Neutrophil (primary cell): ENCODE measurements around the gene PRKAA1.
"Not testable (repeated sequence)": the region's sequence is repeated elsewhere in the genome, so short reads cannot be mapped to it uniquely, and the experiment has no call there.

Source experiments
- H3K27ac ChIP-seq: fragments of 200-600 bp; sonication (generic); 2 replicates; pipeline ENCODE4 v1.5.1; 2016; ENCODE audit warnings: mild to moderate bottlenecking, moderate library complexity
- H3K27me3 ChIP-seq: fragments of 200-600 bp; sonication (generic); 2 replicates; pipeline ENCODE4 v1.6.0; 2016; ENCODE audit warnings: mild to moderate bottlenecking
- H3K36me3 ChIP-seq: fragments of 200-600 bp; sonication (generic); 2 replicates; pipeline ENCODE4 v1.5.1; 2017
- H3K4me1 ChIP-seq, 2 experiments: fragments of 200-600 bp in 1 of 2; sonication (generic) in 1 of 2; 1 replicate in 1 of 2; 2 replicates in 1 of 2; pipeline versions ENCODE4 v1.5.1 to v1.6.1; 2013 to 2016; ENCODE audit warnings: low read depth in 1 of 2, low read length in 1 of 2, mild to moderate bottlenecking in 1 of 2, moderate library complexity in 1 of 2; ENCODE audit not compliant: control insufficient read depth in 1 of 2, insufficient read depth in 1 of 2
- H3K4me3 ChIP-seq, 2 experiments: fragments of 200-600 bp in 1 of 2; sonication (generic) in 1 of 2; 1 replicate in 1 of 2; 2 replicates in 1 of 2; pipeline ENCODE4 v1.5.1; 2013 to 2016; ENCODE audit warnings: low read depth in 1 of 2, low read length in 1 of 2, mild to moderate bottlenecking in 1 of 2, moderate library complexity in 1 of 2
- H3K9me3 ChIP-seq: fragments of 200-600 bp; sonication (generic); 2 replicates; pipeline ENCODE4 v1.5.1; 2016
- TF ChIP-seq, protein P1 (sequence below): fragments of 200-600 bp; sonication (generic); IDR thresholded peaks from 2 replicates; pipeline ENCODE4 v1.5.1; 2016; ENCODE audit warnings: antibody characterized with exemption

PRKAA1 gene

DNA sequence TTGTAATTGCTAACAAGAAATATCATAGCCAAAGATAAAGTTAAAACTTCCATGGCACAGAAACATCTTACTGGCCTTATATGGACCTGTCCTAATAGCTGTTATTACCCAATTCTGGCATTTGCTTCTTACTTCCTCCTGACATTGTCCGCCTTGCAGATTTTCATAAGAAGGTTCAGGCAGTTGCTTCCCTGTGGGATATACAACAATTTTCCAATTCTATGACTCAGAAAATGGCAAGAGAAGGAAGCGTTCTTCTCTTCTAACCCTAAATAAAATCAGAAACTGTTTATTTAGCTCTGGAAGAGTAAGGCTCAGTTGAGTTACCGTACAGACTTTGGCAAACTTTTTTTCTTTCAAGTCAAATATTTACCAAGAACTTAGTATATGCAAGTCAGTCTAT lies 1.7 kb downstream of the PRKAA1 start:
- no peaks in the 10 kb centered on the region for H3K36me3 ChIP-seq
- H3K4me1 ChIP-seq, result peaks cover 43 to 49% of the 10 kb centered on the region in 2 experiments
- TF ChIP-seq, protein P1, sequence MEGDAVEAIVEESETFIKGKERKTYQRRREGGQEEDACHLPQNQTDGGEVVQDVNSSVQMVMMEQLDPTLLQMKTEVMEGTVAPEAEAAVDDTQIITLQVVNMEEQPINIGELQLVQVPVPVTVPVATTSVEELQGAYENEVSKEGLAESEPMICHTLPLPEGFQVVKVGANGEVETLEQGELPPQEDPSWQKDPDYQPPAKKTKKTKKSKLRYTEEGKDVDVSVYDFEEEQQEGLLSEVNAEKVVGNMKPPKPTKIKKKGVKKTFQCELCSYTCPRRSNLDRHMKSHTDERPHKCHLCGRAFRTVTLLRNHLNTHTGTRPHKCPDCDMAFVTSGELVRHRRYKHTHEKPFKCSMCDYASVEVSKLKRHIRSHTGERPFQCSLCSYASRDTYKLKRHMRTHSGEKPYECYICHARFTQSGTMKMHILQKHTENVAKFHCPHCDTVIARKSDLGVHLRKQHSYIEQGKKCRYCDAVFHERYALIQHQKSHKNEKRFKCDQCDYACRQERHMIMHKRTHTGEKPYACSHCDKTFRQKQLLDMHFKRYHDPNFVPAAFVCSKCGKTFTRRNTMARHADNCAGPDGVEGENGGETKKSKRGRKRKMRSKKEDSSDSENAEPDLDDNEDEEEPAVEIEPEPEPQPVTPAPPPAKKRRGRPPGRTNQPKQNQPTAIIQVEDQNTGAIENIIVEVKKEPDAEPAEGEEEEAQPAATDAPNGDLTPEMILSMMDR, result no peak
- no peaks in the 10 kb centered on the region for H3K9me3 ChIP-seq
- H3K4me3 ChIP-seq, result peak overlapping the region; percentile 84 to 96
- H3K27me3 ChIP-seq, result no peaks in the 10 kb centered on the region
- H3K27ac ChIP-seq, result peak overlapping the region; percentile 91

DNA sequence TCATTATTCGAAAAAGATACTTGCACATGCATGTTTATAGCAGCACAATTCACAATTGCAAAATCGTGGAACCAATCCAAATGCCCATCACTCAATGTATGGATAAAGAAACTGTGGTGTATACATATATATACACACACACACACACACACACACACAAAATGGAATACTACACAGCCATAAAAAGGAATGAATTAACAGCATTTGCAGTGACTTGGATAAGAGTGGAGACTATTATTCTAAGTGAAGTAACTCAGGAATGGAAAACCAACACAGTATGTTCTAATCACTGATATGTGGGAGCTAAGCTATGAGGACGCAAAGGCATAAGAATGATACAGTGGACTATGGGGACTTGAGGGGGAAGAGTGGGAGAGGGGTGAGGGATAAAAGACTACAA lies 3.3 kb downstream of the PRKAA1 start:
- not testable (repeated sequence) for H3K27me3 ChIP-seq, H3K36me3 ChIP-seq, H3K9me3 ChIP-seq, H3K4me3 ChIP-seq
- peaks cover 59 to 62% of the 10 kb centered on the region in 2 experiments for H3K4me1 ChIP-seq
- peak overlapping the region; percentile 91 for H3K27ac ChIP-seq

DNA sequence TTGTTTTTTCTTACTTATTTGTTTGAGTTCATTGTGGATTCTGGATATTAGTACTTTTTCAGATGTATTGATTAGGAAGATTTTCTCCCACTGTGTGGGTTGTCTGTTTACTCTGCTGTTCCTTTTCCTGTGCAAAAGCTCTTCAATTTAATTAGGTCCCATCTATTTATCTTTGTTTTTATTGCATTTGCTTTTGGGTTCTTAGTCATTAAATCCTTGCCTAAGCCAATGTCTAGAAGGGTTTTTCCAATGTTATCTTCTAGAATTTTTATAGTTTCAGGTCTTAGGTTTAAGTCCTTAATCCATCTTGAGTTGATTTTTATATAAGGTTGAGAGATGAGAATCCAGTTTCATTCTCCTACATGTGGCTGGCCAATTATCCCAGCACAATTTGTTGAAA lies 3.8 kb downstream of the PRKAA1 start:
- not testable (repeated sequence) for H3K4me3 ChIP-seq, H3K9me3 ChIP-seq, H3K27me3 ChIP-seq, H3K36me3 ChIP-seq
- peaks cover 65 to 68% of the 10 kb centered on the region in 2 experiments for H3K4me1 ChIP-seq
- peak overlapping the region; percentile 91 for H3K27ac ChIP-seq

DNA sequence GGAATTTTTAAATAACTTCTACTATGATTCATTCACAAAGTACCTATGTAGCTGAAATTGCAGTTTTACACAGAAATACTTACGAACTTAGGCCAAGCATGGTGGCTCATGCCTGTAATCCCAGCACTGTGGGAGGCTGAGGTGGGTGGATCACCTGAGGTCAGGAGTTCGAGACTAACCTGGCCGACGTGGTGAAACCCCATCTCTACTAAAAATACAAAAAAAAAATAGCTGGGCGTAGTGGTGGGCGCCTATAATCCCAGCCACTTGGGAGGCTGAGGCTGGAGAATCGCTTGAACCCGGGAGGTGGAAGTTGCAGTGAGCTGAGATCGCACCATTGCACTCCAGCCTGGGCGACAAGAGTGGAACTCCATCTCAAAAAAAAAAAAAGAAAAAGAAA lies 5.5 kb downstream of the PRKAA1 start:
- not testable (repeated sequence) for H3K36me3 ChIP-seq, H3K9me3 ChIP-seq, H3K4me3 ChIP-seq, H3K27me3 ChIP-seq
- Histone ChIP-seq H3K4me1 (peaks cover 73 to 80% of the 10 kb centered on the region in 2 experiments), H3K27ac (peak overlapping the region; percentile 68)

DNA sequence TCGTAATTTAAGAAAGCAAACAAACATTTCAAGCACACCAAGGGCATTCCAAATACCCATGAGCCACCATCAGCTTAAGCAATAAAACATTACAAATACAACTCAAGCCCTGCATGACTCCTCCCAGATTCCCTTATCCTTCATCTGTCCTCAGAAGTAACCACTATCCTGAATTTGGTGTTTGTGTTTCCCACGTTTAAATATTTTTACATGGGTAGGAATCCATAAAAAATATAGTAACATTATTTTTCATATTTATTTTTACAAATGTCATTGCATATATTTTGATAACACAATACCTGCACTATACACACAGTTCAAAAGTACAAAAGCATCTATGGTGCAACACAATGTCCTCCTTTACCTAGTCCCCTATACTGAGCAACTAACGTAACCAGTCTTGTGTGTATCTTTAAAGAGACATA lies 6.4 kb downstream of the PRKAA1 start:
- TF ChIP-seq, protein P1, result no peak
- peak overlapping the region; percentile 68 for H3K27ac ChIP-seq
- no peaks in the 10 kb centered on the region for H3K9me3 ChIP-seq
- no peaks in the 10 kb centered on the region for H3K27me3 ChIP-seq
- peaks cover 66 to 76% of the 10 kb centered on the region in 2 experiments for H3K4me1 ChIP-seq
- no peak overlapping the region for H3K4me3 ChIP-seq
- H3K36me3 ChIP-seq, result no peaks in the 10 kb centered on the region

DNA sequence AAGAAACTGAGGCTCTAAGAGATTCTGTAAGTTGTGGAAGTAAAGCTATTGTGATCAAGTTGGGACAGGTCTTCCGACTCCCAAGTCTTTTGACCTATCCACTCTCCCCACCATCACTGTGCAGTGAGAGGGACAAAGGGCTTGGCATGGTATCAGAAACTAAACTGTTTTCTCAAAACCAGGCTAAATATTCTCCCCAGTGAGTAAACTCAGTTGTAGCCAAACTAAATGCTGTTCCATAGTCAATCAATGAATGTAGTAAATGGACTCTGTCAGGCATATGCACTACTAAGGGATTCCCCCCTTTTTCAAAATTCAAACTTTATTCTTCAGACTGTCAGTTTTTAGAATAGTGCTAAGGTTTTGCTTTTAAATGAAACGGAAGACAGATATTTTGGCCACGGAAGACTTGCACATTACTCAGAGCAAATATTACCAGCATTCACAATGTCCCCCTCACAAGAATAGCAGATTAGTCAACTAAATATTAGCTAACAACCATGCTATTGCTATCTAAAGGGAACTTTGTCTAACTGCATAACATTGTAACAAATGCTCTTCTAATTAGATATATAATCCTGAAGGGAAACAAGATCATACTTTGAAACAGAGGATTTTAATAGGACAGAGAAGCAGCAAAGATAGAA lies 7.1 kb downstream of the PRKAA1 start:
- TF ChIP-seq, protein P1, result no peak
- Histone ChIP-seq H3K4me3 (no peak overlapping the region), H3K27me3 (no peaks in the 10 kb centered on the region), H3K36me3 (no peaks in the 10 kb centered on the region), H3K4me1 (peaks cover 59 to 70% of the 10 kb centered on the region in 2 experiments), H3K27ac (peak overlapping the region; percentile 68), H3K9me3 (no peaks in the 10 kb centered on the region)

DNA sequence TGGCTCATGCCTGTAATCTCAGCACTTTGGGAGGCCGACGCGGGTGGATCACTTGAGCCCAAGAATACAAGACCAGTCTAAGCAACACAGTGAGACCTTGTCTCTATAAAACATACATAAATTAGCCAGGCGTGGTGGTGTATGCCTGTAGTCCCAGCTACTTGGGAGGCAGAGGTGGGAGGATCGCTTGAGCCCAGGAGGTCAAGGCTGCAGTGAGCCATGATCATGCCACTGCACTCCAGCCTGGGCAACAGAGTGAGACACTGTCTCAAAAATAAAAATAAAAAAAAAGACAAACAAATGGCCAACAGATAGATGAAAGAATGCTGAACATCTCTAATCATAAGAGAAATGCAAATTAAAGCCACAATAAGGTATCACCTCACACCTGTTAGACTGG lies 9.2 kb downstream of the PRKAA1 start:
- H3K27me3 ChIP-seq, H3K36me3 ChIP-seq, H3K4me3 ChIP-seq, H3K9me3 ChIP-seq: not testable (repeated sequence)
- Histone ChIP-seq H3K27ac (peak overlapping the region; percentile 68), H3K4me1 (peaks cover 49 to 66% of the 10 kb centered on the region in 2 experiments)
